Measurements from ENCODE around the gene ZC3H7A. TPM values are rescaled to one million over a fixed set of nuclear protein-coding genes. Genes with fewer than 3 reads are reported as not detected.
A peak's percentile ranks its signal among the peaks of the same experiment; 100 is the strongest.

ZC3H7A gene
- total and polyA plus RNA-seq, 2 of the 13 experiments (the other 11 are each of a cell fraction or from before 2014, with no cell fraction given), result 29.2 to 36.8 TPM

GRCh38 chr16:11748404-11749254, 48.4 kb downstream of the ZC3H7A start (continued):
- TF ChIP-seq KDM5A (IDR thresholded peaks at IDR 0.05; ENCODE audit: borderline replicate concordance, low read length) (no peak; the same call in 1 of the 2 replicates), ZBTB39 (CRISPR knock-in tag; IDR thresholded peaks at IDR 0.05) (peak; percentile 76; the same call in 1 of the 2 replicates), EHMT2 (IDR thresholded peaks at IDR 0.05; ENCODE audit: borderline replicate concordance, low read depth, low read length) (no peak), ZNF546 (CRISPR knock-in tag; conservative IDR thresholded peaks at IDR 0.05) (0 out of 2 replicates have a peak, but pooled peaks have one; percentile 41), TBL1XR1 (IDR thresholded peaks at IDR 0.05; ENCODE audit: borderline replicate concordance, low read length, partially characterized antibody) (no peak), ZNF510 (CRISPR knock-in tag; IDR thresholded peaks at IDR 0.05; ENCODE audit: low read depth) (peak; percentile 61; the same call in 1 of the 2 replicates), NFE2L2 (IDR thresholded peaks at IDR 0.05; ENCODE audit: low read length) (no peak; the same call in 1 of the 2 replicates), ZNF747 (CRISPR knock-in tag; IDR thresholded peaks at IDR 0.05; ENCODE audit: borderline replicate concordance) (0 out of 2 replicates have a peak, but pooled peaks have one; percentile 55), ZBTB1 (CRISPR knock-in tag; IDR thresholded peaks at IDR 0.05; ENCODE audit: borderline replicate concordance) (no peak), SKI (IDR thresholded peaks at IDR 0.05; ENCODE audit: partially characterized antibody) (peak; percentile 68), ZNF124 (CRISPR knock-in tag; IDR thresholded peaks at IDR 0.05) (no peak), RXRA (CRISPR knock-in tag; IDR thresholded peaks at IDR 0.05) (no peak; the same call in 1 of the 2 replicates), NKX3-1 (CRISPR knock-in tag; IDR thresholded peaks at IDR 0.05) (peak; percentile 60; the same call in 1 of the 2 replicates), TMF1 (CRISPR knock-in tag; IDR thresholded peaks at IDR 0.05; ENCODE audit: low read depth) (no peak), MIER3 (CRISPR knock-in tag; IDR thresholded peaks at IDR 0.05; ENCODE audit: borderline replicate concordance) (0 out of 2 replicates have a peak, but pooled peaks have one; percentile 14), EED (CRISPR knock-in tag; IDR thresholded peaks at IDR 0.05) (no peak; the same call in 1 of the 2 replicates), BCL6 (CRISPR knock-in tag; IDR thresholded peaks at IDR 0.05) (peak; percentile 35; the same call in 1 of the 2 replicates), ZFY (CRISPR knock-in tag; IDR thresholded peaks at IDR 0.05) (peak; percentile 25; the same call in 1 of the 2 replicates), ZNF18 (CRISPR knock-in tag; IDR thresholded peaks at IDR 0.05; ENCODE audit: insufficient replicate concordance) (peak; percentile 94), JARID2 (CRISPR knock-in tag; IDR thresholded peaks at IDR 0.05; ENCODE audit: insufficient replicate concordance) (no peak), TAF15 (IDR thresholded peaks at IDR 0.05; ENCODE audit: low read depth, low read length, poor library complexity, severe bottlenecking) (no peak), ZNF704 (CRISPR knock-in tag; IDR thresholded peaks at IDR 0.05; ENCODE audit: borderline replicate concordance) (no peak; the same call in 1 of the 2 replicates), KDM2A (CRISPR knock-in tag; IDR thresholded peaks at IDR 0.05; ENCODE audit: borderline replicate concordance, low read depth) (peak; percentile 50; the same call in 1 of the 2 replicates)

All from HepG2 (cell line).